Measurements from ENCODE around the gene GPN1.
"Not testable (repeated sequence)": the region's sequence is repeated elsewhere in the genome, so short reads cannot be mapped to it uniquely, and the experiment has no call there.

The GPN1 gene

GRCh38 chr2:27628767-27629709 is at the start of gene GPN1, which contains the start of gene CCDC121:
TSS of gene GPN1 (plus strand) at chr2:27629050. CDS start at chr2:27629059, 9 bp downstream.
TSS of gene CCDC121 (minus strand) at chr2:27629012. CDS start at chr2:27627799, 1,213 bp downstream.
- DNase-seq (ENCODE audit: low spot score): peak; percentile 53

- no peak for DNase-seq (ENCODE audit: low spot score)
Observed at GRCh38 chr2:27581417-27582128, 47.3 kb upstream of the GPN1 start.

GRCh38 chr2:27582129-27582694 is 46.6 kb upstream of the GPN1 start:
- no peak for DNase-seq (ENCODE audit: low spot score)

- peak; percentile 70 for DNase-seq (ENCODE audit: low spot score)
Observed at GRCh38 chr2:27582695-27583389, 46.0 kb upstream of the GPN1 start, which contains the start of gene ZNF512. TSS of gene ZNF512 (plus strand) at chr2:27583042. CDS start at chr2:27583113, 71 bp downstream.

- DNase-seq (ENCODE audit: low spot score): no peak
Observed at GRCh38 chr2:27583390-27583915, 45.4 kb upstream of the GPN1 start.

- DNase-seq (ENCODE audit: low spot score): no peak
Observed at GRCh38 chr2:27584597-27584996, 44.3 kb upstream of the GPN1 start.

- no peak for DNase-seq (ENCODE audit: low spot score)
Observed at GRCh38 chr2:27587025-27587424, 41.8 kb upstream of the GPN1 start.

GRCh38 chr2:27588308-27588707 is 40.5 kb upstream of the GPN1 start:
- DNase-seq (ENCODE audit: low spot score): no peak

- DNase-seq (ENCODE audit: low spot score): no peak
Observed at GRCh38 chr2:27591745-27592144, 37.1 kb upstream of the GPN1 start.

- DNase-seq (ENCODE audit: low spot score): no peak
Observed at GRCh38 chr2:27593240-27593639, 35.6 kb upstream of the GPN1 start.

- DNase-seq (ENCODE audit: low spot score): not testable (repeated sequence)
Observed at GRCh38 chr2:27594020-27594703, 34.7 kb upstream of the GPN1 start.

- not testable (repeated sequence) for DNase-seq (ENCODE audit: low spot score)
Observed at GRCh38 chr2:27595412-27595811, 33.4 kb upstream of the GPN1 start.

- no peak for DNase-seq (ENCODE audit: low spot score)
Observed at GRCh38 chr2:27596627-27597026, 32.2 kb upstream of the GPN1 start.

GRCh38 chr2:27606611-27607010 is 22.2 kb upstream of the GPN1 start:
- no peak for DNase-seq (ENCODE audit: low spot score)

- no peak for DNase-seq (ENCODE audit: low spot score)
Observed at GRCh38 chr2:27613985-27614384, 14.9 kb upstream of the GPN1 start.

GRCh38 chr2:27615316-27615715 is 13.5 kb upstream of the GPN1 start:
- DNase-seq (ENCODE audit: low spot score): no peak

- DNase-seq (ENCODE audit: low spot score): no peak
Observed at GRCh38 chr2:27621524-27621923, 7.3 kb upstream of the GPN1 start.

GRCh38 chr2:27622921-27623384 is 5.9 kb upstream of the GPN1 start:
- DNase-seq (ENCODE audit: low spot score): no peak

- DNase-seq (ENCODE audit: low spot score): no peak
Observed at GRCh38 chr2:27624943-27625342, 3.9 kb upstream of the GPN1 start.

- DNase-seq (ENCODE audit: low spot score): not testable (repeated sequence)
Observed at GRCh38 chr2:27626323-27626722, 2.5 kb upstream of the GPN1 start.

GRCh38 chr2:27626921-27627320 is 1.9 kb upstream of the GPN1 start:
- DNase-seq (ENCODE audit: low spot score): not testable (repeated sequence)

Data from HuH-7.5 (cell line).